ENCODE data around the gene ILK.

DNA sequence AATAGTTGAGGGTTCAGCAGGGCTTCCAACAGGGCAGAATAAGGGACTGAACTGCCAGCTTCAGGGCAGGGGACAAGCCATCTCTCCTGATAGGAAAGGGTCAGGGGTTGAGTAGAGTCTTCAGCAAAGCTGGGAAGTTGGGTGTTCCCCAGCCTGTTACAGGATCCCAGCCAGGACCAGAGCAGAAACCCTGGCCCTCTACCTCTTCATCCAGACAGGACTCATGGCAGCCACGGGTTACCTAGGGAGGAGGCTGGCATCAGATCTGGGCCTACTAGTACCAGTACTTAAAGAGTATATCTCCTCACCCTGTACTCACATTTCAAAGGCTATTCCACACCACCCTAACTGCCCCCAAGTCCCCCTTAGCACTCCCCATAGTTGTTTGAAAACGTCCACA is 10.9 kb downstream of the ILK start:
- TF ChIP-seq POLR2A (IDR thresholded peaks at IDR 0.05): no peak
- TF ChIP-seq, protein P1, sequence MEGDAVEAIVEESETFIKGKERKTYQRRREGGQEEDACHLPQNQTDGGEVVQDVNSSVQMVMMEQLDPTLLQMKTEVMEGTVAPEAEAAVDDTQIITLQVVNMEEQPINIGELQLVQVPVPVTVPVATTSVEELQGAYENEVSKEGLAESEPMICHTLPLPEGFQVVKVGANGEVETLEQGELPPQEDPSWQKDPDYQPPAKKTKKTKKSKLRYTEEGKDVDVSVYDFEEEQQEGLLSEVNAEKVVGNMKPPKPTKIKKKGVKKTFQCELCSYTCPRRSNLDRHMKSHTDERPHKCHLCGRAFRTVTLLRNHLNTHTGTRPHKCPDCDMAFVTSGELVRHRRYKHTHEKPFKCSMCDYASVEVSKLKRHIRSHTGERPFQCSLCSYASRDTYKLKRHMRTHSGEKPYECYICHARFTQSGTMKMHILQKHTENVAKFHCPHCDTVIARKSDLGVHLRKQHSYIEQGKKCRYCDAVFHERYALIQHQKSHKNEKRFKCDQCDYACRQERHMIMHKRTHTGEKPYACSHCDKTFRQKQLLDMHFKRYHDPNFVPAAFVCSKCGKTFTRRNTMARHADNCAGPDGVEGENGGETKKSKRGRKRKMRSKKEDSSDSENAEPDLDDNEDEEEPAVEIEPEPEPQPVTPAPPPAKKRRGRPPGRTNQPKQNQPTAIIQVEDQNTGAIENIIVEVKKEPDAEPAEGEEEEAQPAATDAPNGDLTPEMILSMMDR (IDR thresholded peaks at IDR 0.05): no peak
- TF ChIP-seq EP300 (IDR thresholded peaks at IDR 0.05): no peak

Measured in tibial nerve (tissue), 4 donors.